Sigmoid colon (tissue), 7 donors: ENCODE data around the gene ARHGAP11A. TPM values are rescaled to one million over a fixed set of nuclear protein-coding genes. Genes with fewer than 3 reads are reported as not detected.

ENCODE experiments used
- DNase-seq: peaks from one replicate; pipeline ENCODE4 v3.0.0-alpha.2; 2019
- H3K27ac ChIP-seq, 4 donors: fragments of 200-600 bp; sonication (generic); one replicate each; pipeline ENCODE4 v1.5.1; 2016 to 2019; ENCODE audit warnings: mild to moderate bottlenecking in 1 of 4
- H3K27me3 ChIP-seq, 3 donors: fragments of 200-600 bp; sonication (generic); one replicate each; pipeline ENCODE4 v1.5.1; 2019; ENCODE audit warnings: mild to moderate bottlenecking in 1 of 3
- H3K36me3 ChIP-seq, 4 donors: fragments of 200-600 bp; sonication (generic); one replicate each; pipeline ENCODE4 v1.5.1; 2016 to 2019
- H3K4me1 ChIP-seq, 4 donors: fragments of 200-600 bp; sonication (generic); one replicate each; pipeline ENCODE4 v1.5.1; 2017 to 2019
- H3K4me3 ChIP-seq, 4 donors: fragments of 200-600 bp; sonication (generic); one replicate each; pipeline ENCODE4 v1.5.1; 2017 to 2019; ENCODE audit warnings: mild to moderate bottlenecking in 2 of 4, moderate library complexity in 1 of 4
- H3K9me3 ChIP-seq, 4 donors: fragments of 200-600 bp in 3 of 4; sonication (generic) in 3 of 4; one replicate each; pipeline versions ENCODE4 v1.5.1 to v1.6.1; 2013 to 2019
- CTCF ChIP-seq, 4 experiments: fragments of 450-650 bp in 3 of 4; fragments of 200-600 bp in 1 of 4; IDR thresholded peaks; one replicate each; pipeline ENCODE4 v1.5.1; 2016 to 2019; ENCODE audit warnings: antibody characterized with exemption in 4 of 4, mild to moderate bottlenecking in 3 of 4, moderate library complexity in 2 of 4
- EP300 ChIP-seq, 4 donors: sonication (generic); formaldehyde crosslinking; IDR thresholded peaks; one replicate each; pipeline ENCODE4 v1.6.1; 2017; ENCODE audit warnings: antibody characterized with exemption in 4 of 4
- POLR2A ChIP-seq, 2 donors: fragments of 450-650 bp; IDR thresholded peaks; one replicate each; pipeline ENCODE4 v1.6.1; 2016; ENCODE audit warnings: antibody characterized with exemption in 2 of 2, mild to moderate bottlenecking in 2 of 2, moderate library complexity in 2 of 2
- POLR2AphosphoS5 ChIP-seq, 4 donors: sonication (generic); formaldehyde crosslinking; IDR thresholded peaks; one replicate each; pipeline ENCODE4 v1.6.1; 2017; ENCODE audit warnings: antibody characterized with exemption in 4 of 4
- WGBS, 2 donors: extraction: QIAGEN DNeasy Blood & Tissue Kit; methylation state at CpG; one replicate each; pipeline ENCODE4 v1.1.7; 2013; 5-methylcytosine and 5-hydroxymethylcytosine counted together
- intact Hi-C: fragments of 100-400 bp; cut with DNase I; formaldehyde crosslinking; loops from one replicate; pipeline ENCODE4 v1.15.1; 2023
- polyA plus RNA-seq, 3 donors: library from polyadenylated mRNA; stranded (reverse); fragments of 200-250 nt; gene quantifications; one replicate each; pipeline ENCODE4 v1.2.3, GENCODE V29; 2013
- small RNA-seq, 3 donors: library from RNA; depleted of rRNA; stranded (forward); fragments of <200 nt; gene quantifications; one replicate each; pipeline ENCODE3, GENCODE V24; 2016
- total RNA-seq, 4 donors: library from RNA; depleted of rRNA; stranded (reverse); fragments of >200 nt; gene quantifications; one replicate each; pipeline ENCODE4 v1.1.0, GENCODE V29; 2016
- donor health status: healthy with polysubstance abuse.
- donor health status: Bipolar disorder and iron deficiency.
- donor health status: healthy.

Gene ARHGAP11A
- total and polyA plus RNA-seq, 7 donors, result 0.99 to 12.3 (median 3.5) TPM

GRCh38 chr15:32683906-32684584 is 68.7 kb downstream of the ARHGAP11A start:
- intact Hi-C loops, result no loop called here

GRCh38 chr15:32685576-32685975 is 70.3 kb downstream of the ARHGAP11A start:
- no peaks in the 10 kb centered on the region for H3K9me3 ChIP-seq
- H3K27ac ChIP-seq, result no peak overlapping the region
- H3K27me3 ChIP-seq, result no peaks in the 10 kb centered on the region
- no peak for DNase-seq
- no peak overlapping the region for H3K4me3 ChIP-seq
- intact Hi-C loops, result no loop called here
- no peaks in the 10 kb centered on the region for H3K36me3 ChIP-seq
- TF ChIP-seq CTCF (IDR thresholded peaks at IDR 0.05) (no peak), EP300 (IDR thresholded peaks at IDR 0.05) (no peak)
- 70 to 86% methylated on average over 1 of the region's 1 CpG for WGBS, 2 donors
- peaks cover 0 to 11% (median 2%) of the 10 kb centered on the region in 4 donors for H3K4me1 ChIP-seq

More at GRCh38 chr15:32683906-32684584, 68.7 kb downstream of the ARHGAP11A start:
- no peak for DNase-seq
- Histone ChIP-seq H3K36me3 (no peaks in the 10 kb centered on the region), H3K4me3 (no peak overlapping the region), H3K4me1 (peaks cover 0 to 11% (median 2%) of the 10 kb centered on the region in 4 donors), H3K27me3 (no peaks in the 10 kb centered on the region), H3K27ac (no peak overlapping the region), H3K9me3 (no peaks in the 10 kb centered on the region)
- TF ChIP-seq EP300 (IDR thresholded peaks at IDR 0.05), result no peak
- TF ChIP-seq POLR2A (IDR thresholded peaks at IDR 0.05), result no peak
- no peak for TF ChIP-seq CTCF (IDR thresholded peaks at IDR 0.05)
- TF ChIP-seq POLR2AphosphoS5 (IDR thresholded peaks at IDR 0.05), result no peak
- WGBS, 2 donors, result 84 to 93% methylated on average over 8 of the region's 8 CpGs

GRCh38 chr15:32687556-32687955 is 72.3 kb downstream of the ARHGAP11A start:
- TF ChIP-seq CTCF (IDR thresholded peaks at IDR 0.05), result no peak
- TF ChIP-seq POLR2AphosphoS5 (IDR thresholded peaks at IDR 0.05), result no peak
- TF ChIP-seq EP300 (IDR thresholded peaks at IDR 0.05), result no peak
- TF ChIP-seq POLR2A (IDR thresholded peaks at IDR 0.05), result no peak
- Histone ChIP-seq H3K36me3 (no peaks in the 10 kb centered on the region), H3K27me3 (no peaks in the 10 kb centered on the region), H3K4me1 (peaks cover 0 to 5% (median under 1%) of the 10 kb centered on the region in 4 donors), H3K27ac (no peak overlapping the region), H3K4me3 (no peak overlapping the region), H3K9me3 (no peaks in the 10 kb centered on the region)
- 83 to 93% methylated on average over 5 of the region's 5 CpGs for WGBS, 2 donors
- no peak for DNase-seq
- intact Hi-C loops, result no loop called here

GRCh38 chr15:32688151-32688639 is 72.9 kb downstream of the ARHGAP11A start:
- no peaks in the 10 kb centered on the region for H3K27me3 ChIP-seq
- WGBS, 2 donors, result 20 to 64% methylated on average over 2 of the region's 2 CpGs
- no peaks in the 10 kb centered on the region for H3K36me3 ChIP-seq
- intact Hi-C loops, result no loop called here
- H3K4me3 ChIP-seq, result no peak overlapping the region
- H3K9me3 ChIP-seq, result no peaks in the 10 kb centered on the region
- no peaks in the 10 kb centered on the region for H3K4me1 ChIP-seq
- TF ChIP-seq EP300 (IDR thresholded peaks at IDR 0.05), result no peak
- TF ChIP-seq CTCF (IDR thresholded peaks at IDR 0.05), result no peak
- no peak for TF ChIP-seq POLR2AphosphoS5 (IDR thresholded peaks at IDR 0.05)
- TF ChIP-seq POLR2A (IDR thresholded peaks at IDR 0.05), result no peak
- DNase-seq, result no peak
- H3K27ac ChIP-seq, result no peak overlapping the region

Small RNA genes lying within 50 kb of the gene (small RNA-seq; reads per million reads assigned to genes)
- 0 reads per million in 3 donors for gene RN7SL286P

Other genes starting within 250 kb of the ARHGAP11A start
- 1 to 10 TPM in 1 of 4 donors, under 1 TPM in 2, not detected in 1; 0.36 to 1.1 (median 0.99) TPM for gene GOLGA8K, start 212.2 kb upstream of the ARHGAP11A start, total RNA-seq
- gene GOLGA8K, start 212.2 kb upstream of the ARHGAP11A start, polyA plus RNA-seq, result 1 to 10 TPM in 1 of 3 donors, under 1 TPM in 1, not detected in 1; 0.25 to 1.2 TPM
- gene GOLGA8O, start 159.9 kb upstream of the ARHGAP11A start, total RNA-seq, result 1 to 10 TPM in 1 of 4 donors, not detected in 3; 1.4 TPM
- under 1 TPM in 1 of 3 donors, not detected in 2; 0.36 TPM for gene GOLGA8O, start 159.9 kb upstream of the ARHGAP11A start, polyA plus RNA-seq
- 10 to 100 TPM in 2 of 4 donors, 1 to 10 TPM in 2; 7.7 to 22.7 (median 10.3) TPM for gene GOLGA8N, start 22.0 kb upstream of the ARHGAP11A start, total RNA-seq
- gene GOLGA8N, start 22.0 kb upstream of the ARHGAP11A start, polyA plus RNA-seq, result 1 to 10 TPM in 2 of 3 donors, under 1 TPM in 1; 0.46 to 5.3 (median 1.8) TPM
- 1 to 10 TPM; 2.2 to 10.0 (median 3.7) TPM for gene SCG5, start 26.2 kb downstream of the ARHGAP11A start, total RNA-seq
- gene SCG5, start 26.2 kb downstream of the ARHGAP11A start, polyA plus RNA-seq, result 1 to 10 TPM; 2.8 to 5.7 (median 3.0) TPM
- 10 to 100 TPM; 16.4 to 30.4 (median 26.3) TPM for gene GREM1, start 102.5 kb downstream of the ARHGAP11A start, total RNA-seq
- gene GREM1, start 102.5 kb downstream of the ARHGAP11A start, polyA plus RNA-seq, result 10 to 100 TPM in 2 of 3 donors, 1 to 10 TPM in 1; 2.5 to 33.2 (median 16.2) TPM